ENCODE measurements around the gene DBF4B.

DNA sequence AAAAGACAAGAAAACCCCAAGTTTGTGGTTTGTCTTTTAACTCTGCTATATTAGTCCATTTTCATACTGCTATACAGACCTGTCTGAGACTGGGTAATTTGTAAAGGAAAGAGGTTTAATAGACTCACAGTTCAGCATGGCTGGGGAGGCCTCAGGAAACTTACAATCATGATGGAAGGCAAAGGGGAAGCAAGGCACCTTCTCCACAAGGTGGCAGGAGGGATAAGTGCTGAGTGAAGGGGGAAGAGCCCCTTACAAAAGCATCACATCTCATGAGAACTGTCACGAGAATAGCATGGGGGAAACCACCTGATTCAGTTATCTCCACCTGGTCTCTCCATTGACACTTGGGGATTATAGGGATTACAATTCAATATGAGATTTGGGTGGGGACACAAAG, 36.8 kb downstream of the DBF4B start:
- TF ChIP-seq POLR2A (IDR thresholded peaks at IDR 0.05), result no peak
- TF ChIP-seq CTCF (IDR thresholded peaks at IDR 0.05), result no peak
